OCI-M2 (cell line): Measurements from ENCODE around the gene SPTAN1.
"Not testable (repeated sequence)": the region's sequence is repeated elsewhere in the genome, so short reads cannot be mapped to it uniquely, and the experiment has no call there.

ENCODE experiments used
- DNase-seq: peaks from one replicate; lab custom pipeline; 2025; ENCODE audit not compliant: unreplicated experiment; lab: John Stamatoyannopoulos, UW

SPTAN1 gene

DNA sequence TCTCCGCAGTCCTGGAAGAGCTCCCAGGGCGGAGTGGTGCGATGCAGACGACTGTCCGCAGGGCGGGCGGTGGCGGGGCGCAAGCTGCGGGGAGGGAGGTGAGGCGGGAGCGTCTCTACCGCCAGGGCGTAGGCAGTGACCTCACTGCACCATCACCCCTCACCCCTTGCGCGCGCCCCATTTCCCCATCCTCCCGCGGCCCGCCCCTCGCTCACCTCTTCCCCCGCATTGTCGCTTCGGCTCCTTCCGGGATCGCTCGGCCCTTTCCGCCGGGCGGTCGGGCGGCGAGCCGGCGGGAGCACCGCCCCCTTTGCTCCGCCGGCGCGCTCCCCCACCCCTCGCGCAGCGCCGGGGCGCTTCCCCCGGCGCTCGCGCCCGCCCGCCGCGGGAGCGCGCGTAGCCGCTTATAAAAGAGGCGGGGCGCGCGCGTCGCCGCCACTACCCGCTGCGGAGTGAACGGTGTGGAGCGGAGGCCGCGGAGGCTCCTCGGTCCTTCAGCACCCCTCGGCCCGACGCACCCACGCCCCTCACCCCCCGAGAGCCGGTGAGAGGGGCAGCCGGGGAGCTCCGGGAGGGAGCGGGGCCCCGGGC lies at the start of gene SPTAN1:
SPTAN1 (plus strand) TSS at position 435 of the 591 bp plus-strand sequence. CDS start 14,154 bp downstream, outside the sequence.
- DNase-seq, result no peak

GRCh38 chr9:128503415-128503825 lies 49.0 kb upstream of the SPTAN1 start:
- DNase-seq, result not testable (repeated sequence)

GRCh38 chr9:128503870-128504269 lies 48.5 kb upstream of the SPTAN1 start:
- DNase-seq, result no peak

DNA sequence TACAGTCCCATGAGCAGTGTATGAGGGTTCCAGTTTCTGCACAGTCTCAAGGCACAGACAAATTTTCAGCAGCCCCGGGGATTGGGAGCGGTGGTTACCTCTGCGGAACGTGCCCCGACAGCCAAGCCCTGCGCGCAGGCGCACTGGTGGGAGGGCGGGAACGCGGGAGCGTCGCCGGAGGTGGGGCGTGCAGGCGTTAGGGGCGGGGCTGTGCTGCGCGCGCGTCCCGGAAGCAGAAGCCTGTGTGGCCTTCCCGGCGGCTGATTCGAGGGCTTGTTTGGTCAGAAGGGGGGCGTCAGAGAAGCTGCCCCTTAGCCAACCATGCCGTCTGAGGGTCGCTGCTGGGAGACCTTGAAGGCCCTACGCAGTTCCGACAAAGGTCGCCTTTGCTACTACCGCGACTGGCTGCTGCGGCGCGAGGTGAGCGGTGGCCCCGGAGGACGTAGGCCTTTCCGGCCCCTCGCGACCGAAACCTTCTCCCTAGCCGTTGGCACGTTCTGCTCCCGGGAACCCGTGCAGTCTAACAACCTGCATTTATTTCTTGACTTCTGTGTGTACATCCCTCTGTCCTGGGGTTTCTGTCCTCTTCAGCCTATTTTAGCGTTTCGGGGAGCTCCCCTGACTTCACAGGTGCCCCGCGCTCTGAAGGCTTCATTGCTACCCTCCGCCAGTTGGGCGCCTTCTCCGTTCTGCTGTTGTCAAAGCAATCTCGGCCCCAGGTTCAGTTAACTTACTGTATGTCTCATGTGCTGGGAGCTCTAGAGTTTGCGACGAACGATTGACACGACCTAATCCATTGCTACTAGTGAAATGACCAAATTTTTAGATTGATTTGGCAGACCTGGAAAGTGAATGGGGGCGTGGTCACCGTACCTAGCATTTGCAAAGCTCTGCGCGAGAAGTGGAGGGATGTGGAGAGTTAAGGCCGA lies 47.6 kb upstream of the SPTAN1 start, which contains the start of gene GLE1:
GLE1 (plus strand) TSS at position 235 of the 929 bp plus-strand sequence; CDS start at position 322, 87 bp downstream.
- DNase-seq, result peak; percentile 21

- no peak for DNase-seq
Measured at GRCh38 chr9:128505414-128505765, 47.0 kb upstream of the SPTAN1 start.

DNA sequence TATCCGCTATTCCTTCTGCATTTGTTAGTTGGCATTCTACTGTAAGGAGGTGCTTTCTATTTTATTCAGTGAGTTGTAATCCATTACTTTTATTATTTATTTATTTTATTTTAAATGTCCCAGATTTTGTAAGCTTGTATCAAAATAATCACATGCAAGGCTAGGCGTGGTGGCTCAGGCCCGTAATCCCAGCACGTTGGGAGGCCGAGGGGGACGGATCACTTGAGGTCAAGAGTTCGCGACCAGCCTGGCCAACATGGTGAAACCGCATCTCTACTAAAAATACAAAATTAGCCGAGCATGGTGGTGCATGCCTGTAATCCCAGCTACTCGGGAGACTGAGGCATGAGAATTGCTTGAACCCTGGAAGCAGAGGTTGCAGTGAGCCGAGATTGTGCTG lies 46.5 kb upstream of the SPTAN1 start:
- DNase-seq, result not testable (repeated sequence)

- no peak for DNase-seq
Measured at GRCh38 chr9:128512820-128513219, 39.6 kb upstream of the SPTAN1 start.

DNA sequence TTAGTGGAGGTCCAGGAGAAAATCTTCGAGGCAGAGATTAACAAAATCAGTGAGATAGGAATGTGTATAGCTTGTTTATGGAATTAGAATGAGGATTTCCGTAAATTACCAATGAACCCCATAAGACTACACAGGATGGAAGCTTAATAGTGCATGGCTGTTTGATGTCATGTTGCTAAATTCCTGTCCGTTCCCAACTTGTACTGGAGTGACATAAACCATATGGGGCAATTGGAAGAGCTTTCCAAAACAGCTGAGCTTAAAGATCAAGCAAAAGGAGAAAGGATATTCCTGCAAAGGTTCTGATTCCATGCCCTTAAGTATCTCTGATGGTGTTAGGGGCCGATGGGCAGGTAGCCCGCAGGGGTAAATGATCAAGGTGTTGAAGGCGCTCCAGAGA lies 30.4 kb upstream of the SPTAN1 start:
- no peak for DNase-seq

DNA sequence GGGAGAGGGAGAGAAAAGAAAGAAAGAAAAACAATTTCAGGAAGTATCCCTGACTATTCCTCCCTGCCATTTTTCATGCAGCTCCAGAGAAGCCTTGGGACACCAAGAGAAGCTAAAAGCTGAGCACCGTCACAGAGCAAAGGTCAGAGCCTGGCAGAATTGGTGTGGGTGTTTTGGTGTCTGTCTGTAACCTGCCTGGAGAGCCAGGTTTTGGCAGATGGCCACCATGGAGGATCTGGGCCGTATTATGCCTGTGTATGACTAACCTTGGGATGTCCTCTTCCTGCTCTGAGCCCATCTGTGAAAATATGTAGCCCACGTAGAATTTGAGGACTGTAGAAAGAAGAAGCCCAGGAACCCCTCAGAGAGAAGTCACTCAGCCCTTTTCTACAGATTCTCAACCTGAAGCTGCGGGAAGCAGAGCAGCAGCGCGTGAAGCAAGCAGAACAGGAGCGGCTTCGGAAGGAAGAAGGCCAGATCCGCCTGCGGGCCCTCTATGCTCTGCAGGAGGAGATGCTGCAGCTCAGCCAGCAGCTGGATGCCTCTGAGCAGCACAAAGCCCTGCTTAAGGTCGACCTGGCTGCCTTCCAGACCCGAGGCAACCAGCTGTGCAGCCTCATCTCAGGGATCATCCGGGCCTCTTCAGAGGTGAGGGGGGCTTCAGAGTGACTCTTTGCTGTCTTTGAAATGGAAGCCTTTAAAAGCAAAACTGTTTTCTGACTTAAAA lies 29.0 kb upstream of the SPTAN1 start:
- no peak for DNase-seq

- no peak for DNase-seq
Measured at GRCh38 chr9:128526720-128527119, 25.7 kb upstream of the SPTAN1 start.

- DNase-seq, result no peak
Measured at GRCh38 chr9:128528445-128529160, 23.8 kb upstream of the SPTAN1 start.

GRCh38 chr9:128529191-128529590 lies 23.2 kb upstream of the SPTAN1 start:
- no peak for DNase-seq

DNA sequence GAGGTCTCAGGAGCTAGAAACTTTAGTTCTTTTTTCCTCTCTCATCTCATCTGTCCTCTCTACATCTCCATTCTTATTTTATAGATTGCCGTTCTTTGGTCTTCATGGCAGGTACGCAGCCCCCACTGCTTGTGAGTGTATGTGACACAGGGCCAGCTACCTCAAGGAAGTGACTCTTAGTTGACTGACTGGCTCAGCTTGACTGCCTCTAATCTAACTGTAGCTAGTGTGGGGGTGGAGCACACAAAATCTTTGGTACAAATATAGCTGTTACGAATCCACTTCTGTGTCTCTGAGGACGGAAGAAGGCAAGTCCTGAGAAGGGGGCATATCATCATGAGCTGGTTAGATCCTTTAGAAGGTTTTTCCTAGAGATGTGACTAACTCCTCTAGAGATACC lies 19.8 kb upstream of the SPTAN1 start:
- no peak for DNase-seq

DNA sequence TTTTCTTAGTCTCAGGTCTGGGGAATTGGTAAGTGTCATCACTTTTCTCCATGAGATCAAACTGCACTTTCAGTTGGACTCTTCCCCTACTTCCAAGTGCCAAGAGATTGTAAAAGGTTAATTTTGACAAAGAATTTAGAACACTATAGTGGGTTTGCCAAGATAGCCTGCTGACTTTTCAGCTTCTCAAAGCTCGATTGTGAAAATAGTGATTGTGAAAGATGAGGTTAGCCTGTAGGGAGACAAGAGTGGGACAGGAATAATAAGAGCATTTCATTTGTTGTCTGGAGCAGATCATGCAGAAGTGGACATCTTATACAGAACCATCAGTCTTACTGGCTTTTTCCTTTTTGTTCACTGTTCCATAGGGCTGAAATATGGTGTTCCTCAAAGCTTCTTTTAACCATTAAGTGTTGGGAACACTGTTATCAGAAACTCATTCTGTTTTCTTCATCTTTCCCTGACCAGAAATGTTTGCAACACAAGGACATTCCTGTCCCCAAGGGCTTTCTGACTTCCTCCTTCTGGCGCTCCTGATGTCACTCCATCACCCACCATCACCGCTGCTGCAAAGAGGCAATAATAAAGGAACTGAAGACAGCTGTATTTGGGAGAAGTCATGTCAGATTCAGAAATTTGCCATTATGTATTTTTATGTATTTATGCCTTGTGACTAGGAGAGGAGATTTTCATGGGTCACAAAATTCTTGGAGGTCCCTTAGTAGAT lies 11.6 kb upstream of the SPTAN1 start:
- DNase-seq, result no peak

GRCh38 chr9:128546504-128546903 lies 5.9 kb upstream of the SPTAN1 start:
- DNase-seq, result no peak

GRCh38 chr9:128548876-128549275 lies 3.5 kb upstream of the SPTAN1 start:
- no peak for DNase-seq

DNA sequence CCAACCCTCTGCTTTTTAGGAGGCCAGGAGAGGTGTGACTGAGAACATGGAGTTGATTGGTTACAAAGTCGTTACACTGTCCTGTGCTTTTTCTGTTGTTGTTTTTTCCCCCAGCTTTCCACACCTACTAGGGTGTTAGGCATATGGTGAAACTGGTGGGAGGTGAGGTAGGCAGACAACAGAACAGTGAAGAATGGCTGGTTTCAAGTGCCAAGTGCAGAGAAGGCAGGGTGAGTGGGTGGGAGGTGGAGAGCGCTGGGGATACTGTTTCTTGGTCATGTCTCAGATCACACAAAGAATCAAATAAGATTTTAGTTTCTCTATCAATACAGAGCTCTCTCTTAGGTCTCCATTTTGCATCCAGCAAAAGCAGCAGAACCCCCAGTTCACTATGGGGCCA lies 2.2 kb upstream of the SPTAN1 start:
- no peak for DNase-seq

DNA sequence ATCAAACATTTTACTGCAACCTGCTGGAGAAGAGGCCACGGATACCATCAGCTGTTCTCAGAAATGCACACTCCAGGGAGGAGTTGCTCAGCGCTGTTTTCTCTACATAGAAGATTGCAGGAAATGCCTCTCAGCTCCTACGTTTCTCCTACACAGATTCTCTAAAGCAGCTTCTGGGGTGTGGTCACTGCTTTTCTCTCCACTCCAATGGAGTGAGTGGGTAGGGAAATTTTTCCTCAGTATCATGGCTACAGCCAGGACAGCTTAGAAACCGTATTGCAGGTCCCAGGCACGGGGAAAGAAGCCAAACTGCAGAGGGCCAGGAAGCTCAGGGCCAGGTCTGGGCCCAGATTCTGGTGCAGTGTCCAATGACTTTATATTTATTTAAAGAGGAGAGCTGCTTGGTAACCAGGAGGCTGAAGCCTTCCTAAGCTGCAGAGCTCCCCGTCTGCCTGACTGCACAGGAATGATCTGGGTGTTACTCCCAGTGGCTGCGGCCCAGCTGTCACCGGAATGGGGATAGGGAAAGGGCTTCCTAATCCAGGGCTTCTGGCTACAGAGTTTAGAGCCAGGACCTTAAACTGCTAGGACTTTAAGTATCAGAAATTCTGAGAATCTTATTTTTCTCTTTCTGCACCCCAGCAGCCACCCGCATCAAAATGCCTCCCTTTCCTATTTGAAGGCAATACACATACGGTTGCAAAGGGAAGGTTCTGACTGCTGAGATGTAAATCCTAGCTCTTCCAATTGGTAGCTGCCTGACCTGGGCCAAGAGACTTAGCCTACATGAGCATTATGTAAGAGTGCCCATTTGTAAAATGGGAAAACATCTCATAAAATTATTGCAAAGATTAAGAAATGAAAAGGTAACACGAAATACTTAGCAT lies 1.4 kb upstream of the SPTAN1 start:
- DNase-seq, result no peak

GRCh38 chr9:128551657-128552152 lies 682 bp upstream of the SPTAN1 start:
- DNase-seq, result no peak
